Mesothelial cell of epicardium (in vitro differentiated cells): ENCODE data around the gene COQ3. TPM values are rescaled to one million over a fixed set of nuclear protein-coding genes. Genes with fewer than 3 reads are reported as not detected.

Source experiments
- DNase-seq, 2 experiments: peaks; one replicate each; pipeline ENCODE4 v3.0.0; 2021; ENCODE audit warnings: low spot score in 2 of 2; ENCODE audit not compliant: unreplicated experiment in 2 of 2
- H3K27ac Mint-ChIP-seq: 2 replicates; pipeline ENCODE4 v1.8.0; 2021; ENCODE audit warnings: mixed read lengths
- H3K27me3 Mint-ChIP-seq: 2 replicates; pipeline ENCODE4 v1.8.0; 2021; ENCODE audit warnings: low read depth, mixed read lengths
- H3K36me3 Mint-ChIP-seq: 2 replicates; pipeline ENCODE4 v1.8.0; 2021; ENCODE audit warnings: mixed read lengths
- H3K4me1 Mint-ChIP-seq: 2 replicates; pipeline ENCODE4 v1.8.0; 2021; ENCODE audit warnings: mixed read lengths
- H3K4me3 Mint-ChIP-seq: 2 replicates; pipeline ENCODE4 v1.8.0; 2021; ENCODE audit warnings: mild to moderate bottlenecking, moderate library complexity, mixed read lengths
- H3K9me3 Mint-ChIP-seq: 2 replicates; pipeline ENCODE4 v1.8.0; 2021; ENCODE audit warnings: mixed read lengths
- CTCF ChIP-seq: fragments of 200-600 bp; sonication (generic); IDR thresholded peaks from one replicate; pipeline ENCODE4 v1.5.0; 2021; ENCODE audit warnings: antibody characterized with exemption; ENCODE audit not compliant: unreplicated experiment
- total RNA-seq: library from RNA; stranded (reverse); gene quantifications from 3 replicates; pipeline ENCODE4 v1.2.1, GENCODE V29; 2021

Gene COQ3
- total RNA-seq, 1 donor from 2014 or later: 4.9 TPM

- Mint-ChIP-seq H3K4me1 (no peaks in the 10 kb centered on the region), H3K9me3 (no peaks in the 10 kb centered on the region), H3K27ac (no peak overlapping the region), H3K27me3 (no peaks in the 10 kb centered on the region), H3K4me3 (no peak overlapping the region), H3K36me3 (no peaks in the 10 kb centered on the region)
- TF ChIP-seq CTCF: no peak
- DNase-seq: no peak
These were observed 15.4 kb downstream of the COQ3 start for GRCh38 chr6:99378636-99379035.

GRCh38 chr6:99369533-99369932 lies 24.5 kb downstream of the COQ3 start:
- H3K27ac Mint-ChIP-seq: no peak overlapping the region
- no peaks in the 10 kb centered on the region for H3K36me3 Mint-ChIP-seq
- no peaks in the 10 kb centered on the region for H3K27me3 Mint-ChIP-seq

GRCh38 chr6:99366852-99367251 lies 27.1 kb downstream of the COQ3 start:
- Mint-ChIP-seq H3K27me3 (peaks cover 4% of the 10 kb centered on the region), H3K9me3 (no peaks in the 10 kb centered on the region), H3K27ac (no peak overlapping the region), H3K36me3 (no peaks in the 10 kb centered on the region), H3K4me3 (no peak overlapping the region), H3K4me1 (no peaks in the 10 kb centered on the region)
- DNase-seq: no peak
- no peak for TF ChIP-seq CTCF

More at GRCh38 chr6:99369533-99369932, 24.5 kb downstream of the COQ3 start:
- DNase-seq: no peak
- Mint-ChIP-seq H3K9me3 (no peaks in the 10 kb centered on the region), H3K4me3 (no peak overlapping the region), H3K4me1 (no peaks in the 10 kb centered on the region)
- TF ChIP-seq CTCF: no peak

GRCh38 chr6:99364026-99364425 lies 30.0 kb downstream of the COQ3 start:
- Mint-ChIP-seq H3K4me3 (no peak overlapping the region), H3K27ac (no peak overlapping the region), H3K36me3 (no peaks in the 10 kb centered on the region), H3K4me1 (no peaks in the 10 kb centered on the region), H3K27me3 (peaks cover 20% of the 10 kb centered on the region), H3K9me3 (no peaks in the 10 kb centered on the region)
- no peak for TF ChIP-seq CTCF
- DNase-seq: no peak

GRCh38 chr6:99362678-99363268 lies 31.2 kb downstream of the COQ3 start:
- H3K36me3 Mint-ChIP-seq: no peaks in the 10 kb centered on the region
- no peak overlapping the region for H3K4me3 Mint-ChIP-seq
- no peaks in the 10 kb centered on the region for H3K9me3 Mint-ChIP-seq
- peaks cover 22% of the 10 kb centered on the region for H3K27me3 Mint-ChIP-seq
- no peak for TF ChIP-seq CTCF
- no peak overlapping the region for H3K27ac Mint-ChIP-seq
- no peaks in the 10 kb centered on the region for H3K4me1 Mint-ChIP-seq
- no peak for DNase-seq

GRCh38 chr6:99359800-99360199 lies 34.2 kb downstream of the COQ3 start:
- no peaks in the 10 kb centered on the region for H3K9me3 Mint-ChIP-seq
- no peak for DNase-seq
- no peak overlapping the region for H3K27ac Mint-ChIP-seq
- no peak overlapping the region for H3K4me3 Mint-ChIP-seq
- peaks cover 45% of the 10 kb centered on the region for H3K27me3 Mint-ChIP-seq
- H3K36me3 Mint-ChIP-seq: no peaks in the 10 kb centered on the region
- no peak for TF ChIP-seq CTCF
- H3K4me1 Mint-ChIP-seq: no peaks in the 10 kb centered on the region
